BE2C (cell line): ENCODE data around the gene PPP1R17.

Experiments
- DNase-seq: peaks from one replicate; pipeline ENCODE4 v3.0.0-alpha.2; 2020
- H3K27me3 ChIP-seq: fragments of 250-450 bp; sonication (Bioruptor Pico); 2 replicates; pipeline ENCODE4 v1.5.1; 2020; ENCODE audit warnings: mild to moderate bottlenecking
- H3K36me3 ChIP-seq: fragments of 250-450 bp; sonication (Bioruptor Pico); 2 replicates; pipeline ENCODE4 v1.5.1; 2020; ENCODE audit warnings: mild to moderate bottlenecking
- H3K4me1 ChIP-seq: fragments of 250-450 bp; sonication (Bioruptor Pico); 2 replicates; pipeline ENCODE4 v1.5.1; 2020
- H3K4me3 ChIP-seq: 2 replicates; pipeline ENCODE4 v1.5.1; 2011; ENCODE audit warnings: low read depth, low read length
- H3K9me3 ChIP-seq: fragments of 250-450 bp; sonication (Bioruptor Pico); 2 replicates; pipeline ENCODE4 v1.5.1; 2020
- TF ChIP-seq, protein P1 (sequence below): IDR thresholded peaks from 2 replicates; pipeline ENCODE4 v1.5.1; 2012; ENCODE audit warnings: mild to moderate bottlenecking, low read depth, low read length

The PPP1R17 gene

DNA sequence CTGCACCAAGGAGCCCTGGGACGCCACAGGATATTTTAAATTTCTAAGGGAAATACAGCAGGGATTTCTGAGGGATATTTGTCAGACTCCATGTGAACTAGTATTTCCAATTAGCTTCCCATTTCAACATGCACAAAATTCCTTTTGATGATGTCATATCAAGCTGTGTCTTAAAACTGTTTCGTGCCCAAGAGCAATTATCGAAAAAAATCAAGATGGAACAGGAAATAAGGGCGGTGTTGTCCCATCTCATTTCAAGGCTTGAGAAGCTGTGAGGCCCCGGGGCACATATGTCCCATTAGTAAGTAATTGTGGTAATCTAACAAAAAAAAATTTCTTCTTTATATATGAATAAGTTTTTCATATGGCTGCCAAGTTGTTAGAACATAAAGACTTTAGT, 47.4 kb downstream of the PPP1R17 start:
- no peaks in the 10 kb centered on the region for H3K9me3 ChIP-seq
- H3K4me3 ChIP-seq: no peak overlapping the region
- TF ChIP-seq, protein P1, sequence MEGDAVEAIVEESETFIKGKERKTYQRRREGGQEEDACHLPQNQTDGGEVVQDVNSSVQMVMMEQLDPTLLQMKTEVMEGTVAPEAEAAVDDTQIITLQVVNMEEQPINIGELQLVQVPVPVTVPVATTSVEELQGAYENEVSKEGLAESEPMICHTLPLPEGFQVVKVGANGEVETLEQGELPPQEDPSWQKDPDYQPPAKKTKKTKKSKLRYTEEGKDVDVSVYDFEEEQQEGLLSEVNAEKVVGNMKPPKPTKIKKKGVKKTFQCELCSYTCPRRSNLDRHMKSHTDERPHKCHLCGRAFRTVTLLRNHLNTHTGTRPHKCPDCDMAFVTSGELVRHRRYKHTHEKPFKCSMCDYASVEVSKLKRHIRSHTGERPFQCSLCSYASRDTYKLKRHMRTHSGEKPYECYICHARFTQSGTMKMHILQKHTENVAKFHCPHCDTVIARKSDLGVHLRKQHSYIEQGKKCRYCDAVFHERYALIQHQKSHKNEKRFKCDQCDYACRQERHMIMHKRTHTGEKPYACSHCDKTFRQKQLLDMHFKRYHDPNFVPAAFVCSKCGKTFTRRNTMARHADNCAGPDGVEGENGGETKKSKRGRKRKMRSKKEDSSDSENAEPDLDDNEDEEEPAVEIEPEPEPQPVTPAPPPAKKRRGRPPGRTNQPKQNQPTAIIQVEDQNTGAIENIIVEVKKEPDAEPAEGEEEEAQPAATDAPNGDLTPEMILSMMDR: no peak
- H3K4me1 ChIP-seq: no peaks in the 10 kb centered on the region
- H3K27me3 ChIP-seq: no peaks in the 10 kb centered on the region; the same call in 1 of the 2 replicates
- no peaks in the 10 kb centered on the region for H3K36me3 ChIP-seq
- no peak for DNase-seq

DNA sequence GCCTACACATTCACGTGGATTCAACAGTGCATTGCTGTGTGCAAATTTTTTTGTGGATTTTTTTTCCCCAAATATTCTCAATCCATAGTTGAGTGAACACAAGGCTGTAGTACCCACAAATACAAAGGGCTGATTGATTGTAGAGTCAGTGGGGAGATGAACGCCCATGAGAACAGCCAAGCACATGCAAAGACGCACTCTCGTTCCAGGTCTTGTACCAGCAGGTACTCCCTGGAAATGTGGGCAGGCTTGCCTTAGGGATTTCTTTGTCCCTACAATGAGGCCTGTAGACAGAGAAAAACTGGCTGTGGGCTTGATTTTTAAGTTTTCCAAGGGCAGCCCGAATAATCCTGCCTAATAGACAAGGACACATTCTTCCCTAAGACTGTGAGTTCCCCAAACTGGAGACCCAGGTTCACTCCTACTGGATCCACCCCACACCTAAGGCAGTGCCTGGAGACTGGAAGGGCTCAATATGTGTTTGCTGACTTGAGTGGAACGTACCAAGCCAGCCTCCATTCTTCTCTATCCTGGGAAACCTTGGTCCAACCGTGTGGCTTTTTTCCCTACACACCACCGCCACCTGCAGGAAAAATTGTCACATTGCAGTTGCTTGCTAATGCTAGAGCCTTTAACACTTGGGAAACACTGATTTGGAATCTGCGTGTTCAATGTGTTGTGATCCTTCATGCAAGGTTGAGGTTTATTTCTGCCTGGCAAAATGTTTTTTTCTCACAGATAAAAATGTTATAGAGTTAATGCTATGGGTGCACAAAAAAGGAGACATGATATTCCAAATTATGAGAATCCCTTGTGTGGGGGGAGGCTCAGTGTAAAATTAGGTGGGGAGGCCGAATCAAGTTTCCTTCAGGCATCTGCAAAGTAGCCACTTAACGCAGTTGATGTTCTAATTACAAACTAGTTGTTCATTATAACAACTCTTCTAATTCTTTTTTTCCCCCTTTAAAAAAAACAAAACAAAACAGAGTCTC, 49.3 kb downstream of the PPP1R17 start:
- TF ChIP-seq, protein P1: peak; percentile 92
- peak; percentile 55 for DNase-seq
- H3K9me3 ChIP-seq: no peaks in the 10 kb centered on the region

DNA sequence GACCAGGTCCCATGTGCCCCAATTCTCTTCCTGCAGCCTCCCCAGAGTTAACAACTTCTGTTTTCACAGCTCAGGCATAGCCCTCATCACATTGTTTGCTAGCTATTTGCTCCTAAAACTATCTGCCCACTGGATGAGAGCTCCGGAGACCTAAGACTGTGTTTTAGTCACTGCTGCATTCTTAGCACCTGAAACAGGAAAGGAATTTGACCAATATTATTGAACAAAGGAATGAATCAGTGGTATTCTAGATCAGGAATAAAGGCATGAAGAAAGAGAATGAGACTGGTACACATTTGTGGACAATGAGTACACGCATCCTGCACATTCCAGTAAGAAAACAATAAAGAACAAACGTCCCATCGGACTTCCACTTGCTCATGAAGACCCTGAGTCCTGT, 54.8 kb downstream of the PPP1R17 start:
- Histone ChIP-seq H3K4me1 (no peaks in the 10 kb centered on the region), H3K4me3 (no peak overlapping the region), H3K27me3 (no peaks in the 10 kb centered on the region), H3K36me3 (no peaks in the 10 kb centered on the region), H3K9me3 (no peaks in the 10 kb centered on the region)
- TF ChIP-seq, protein P1: no peak
- DNase-seq: no peak

More for the DNA sequence above, 49.3 kb downstream of the PPP1R17 start:
- no peak overlapping the region for H3K4me3 ChIP-seq
- H3K27me3 ChIP-seq: no peaks in the 10 kb centered on the region
- H3K4me1 ChIP-seq: no peaks in the 10 kb centered on the region
- H3K36me3 ChIP-seq: no peaks in the 10 kb centered on the region

DNA sequence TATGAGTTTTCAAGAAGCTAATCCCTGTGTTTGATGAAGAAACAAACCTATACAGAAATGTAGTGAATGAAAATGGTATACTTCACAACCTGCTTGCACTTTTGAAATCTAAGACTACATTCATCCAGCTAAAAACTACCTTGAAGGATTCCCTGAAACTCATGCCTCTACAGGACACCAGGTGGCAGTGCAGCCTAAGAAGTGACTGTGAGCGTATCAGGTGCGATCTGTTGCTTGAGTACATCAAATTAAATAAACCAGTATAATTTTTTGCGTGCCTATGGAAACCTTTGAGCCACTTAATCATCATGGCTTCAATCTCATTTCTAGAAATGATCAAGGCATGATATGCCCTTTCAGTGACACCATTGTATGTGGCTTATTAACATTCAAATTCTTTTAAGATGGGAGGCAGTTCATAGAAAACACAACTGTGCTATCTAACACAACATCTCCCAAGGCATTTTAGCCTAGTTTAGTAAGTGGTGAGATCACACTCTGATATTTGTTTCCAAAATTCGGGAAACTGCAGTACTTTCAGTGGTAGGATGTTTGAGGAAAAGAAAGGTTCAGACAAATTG, 57.4 kb downstream of the PPP1R17 start:
- Histone ChIP-seq H3K4me1 (no peaks in the 10 kb centered on the region), H3K4me3 (no peak overlapping the region), H3K27me3 (no peaks in the 10 kb centered on the region), H3K36me3 (no peaks in the 10 kb centered on the region), H3K9me3 (no peaks in the 10 kb centered on the region)
- TF ChIP-seq, protein P1: peak; percentile 90
- peak; percentile 56 for DNase-seq

DNA sequence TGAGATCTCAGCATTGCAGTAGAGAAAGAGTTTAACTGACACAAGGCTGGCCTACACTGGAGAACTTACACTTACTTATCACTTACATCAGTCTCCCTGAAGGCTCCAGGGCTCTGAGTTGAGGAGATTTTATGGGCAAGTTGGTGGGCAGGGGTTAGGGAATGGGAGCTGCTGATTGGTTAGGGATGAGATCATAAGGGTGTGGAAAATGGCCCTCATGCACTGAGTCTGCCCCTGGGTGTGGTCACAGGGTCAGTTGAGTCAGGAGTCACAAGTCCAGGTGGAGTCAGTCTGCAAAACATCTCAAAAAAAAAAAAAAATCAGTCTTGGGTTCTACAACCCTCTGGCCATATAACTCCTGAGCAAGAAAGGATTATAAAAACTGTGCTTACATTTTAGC, 60.5 kb downstream of the PPP1R17 start:
- Histone ChIP-seq H3K27me3 (no peaks in the 10 kb centered on the region), H3K9me3 (no peaks in the 10 kb centered on the region), H3K4me1 (no peaks in the 10 kb centered on the region), H3K36me3 (no peaks in the 10 kb centered on the region), H3K4me3 (no peak overlapping the region)
- no peak for DNase-seq
- TF ChIP-seq, protein P1: no peak

DNA sequence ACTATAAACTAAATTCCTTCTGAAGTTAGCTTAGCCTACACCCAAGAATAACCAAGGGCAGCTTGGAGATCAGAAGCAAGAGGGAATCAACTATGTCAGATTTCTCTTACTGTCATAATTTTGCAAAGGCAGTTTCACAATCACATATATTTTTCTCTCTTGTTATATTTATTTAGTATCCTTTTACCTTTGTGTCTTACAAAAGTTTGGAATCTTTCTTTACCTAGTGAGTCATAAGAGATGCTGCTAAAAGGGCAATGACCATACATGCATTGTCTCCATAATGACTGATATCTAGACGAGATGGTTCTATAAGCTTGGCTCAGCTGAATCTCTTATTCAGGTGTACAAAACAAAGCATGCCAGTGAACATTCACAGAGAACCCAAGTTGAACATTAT, 61.1 kb downstream of the PPP1R17 start:
- Histone ChIP-seq H3K36me3 (no peaks in the 10 kb centered on the region), H3K27me3 (no peaks in the 10 kb centered on the region), H3K9me3 (no peaks in the 10 kb centered on the region), H3K4me3 (no peak overlapping the region), H3K4me1 (no peaks in the 10 kb centered on the region)
- DNase-seq: no peak
- TF ChIP-seq, protein P1: no peak
